SJSA1 (cell line): ENCODE results near the gene PTDSS2. TPM values are rescaled to one million over a fixed set of nuclear protein-coding genes. Genes with fewer than 3 reads are reported as not detected.
A peak's percentile ranks its signal among the peaks of the same experiment; 100 is the strongest.

Source experiments
- DNase-seq, 2 experiments: peaks; one replicate each; pipeline ENCODE4 v3.0.0-alpha.2; 2015 to 2020; ENCODE audit warnings: low spot score in 2 of 2, low read depth in 1 of 2
- H3K27ac ChIP-seq: fragments of 250-450 bp; sonication (Bioruptor Pico); 2 replicates; pipeline ENCODE4 v1.5.1; 2020; ENCODE audit warnings: mild to moderate bottlenecking, moderate library complexity
- H3K27me3 ChIP-seq: fragments of 250-450 bp; sonication (Bioruptor Pico); replicated peaks from 2 replicates; pipeline ENCODE4 v1.5.1; 2020; ENCODE audit warnings: mild to moderate bottlenecking, moderate library complexity
- H3K36me3 ChIP-seq: fragments of 250-450 bp; sonication (Bioruptor Pico); 2 replicates; pipeline ENCODE4 v1.5.1; 2020; ENCODE audit warnings: mild to moderate bottlenecking
- H3K4me1 ChIP-seq: fragments of 250-450 bp; sonication (Bioruptor Pico); replicated peaks from 2 replicates; pipeline ENCODE4 v1.6.1; 2021; ENCODE audit warnings: mild to moderate bottlenecking
- H3K4me3 ChIP-seq: fragments of 250-450 bp; sonication (Bioruptor Pico); 2 replicates; pipeline ENCODE4 v1.5.1; 2020; ENCODE audit warnings: mild to moderate bottlenecking
- H3K9me3 ChIP-seq: fragments of 250-450 bp; sonication (Bioruptor Pico); replicated peaks from 2 replicates; pipeline ENCODE4 v1.5.1; 2020; ENCODE audit warnings: mild to moderate bottlenecking
- total RNA-seq: library from RNA; depleted of rRNA; stranded (reverse); fragments of >200 nt; shearing (Covaris generic); gene quantifications from 2 replicates; pipeline ENCODE4 v1.2.3, GENCODE V29; 2014

Gene PTDSS2
- total RNA-seq, 1 experiment from 2014 or later, result 18.3 TPM

- peaks cover 22% of the 10 kb centered on the region for H3K36me3 ChIP-seq
- no peak for DNase-seq
- H3K27ac ChIP-seq, result no peak overlapping the region
- no peaks in the 10 kb centered on the region for H3K9me3 ChIP-seq
- H3K4me1 ChIP-seq, result no peaks in the 10 kb centered on the region
- no peak overlapping the region for H3K4me3 ChIP-seq
- no peaks in the 10 kb centered on the region for H3K27me3 ChIP-seq
These were observed 48.5 kb downstream of the PTDSS2 start for GRCh38 chr11:498297-499181.

DNA sequence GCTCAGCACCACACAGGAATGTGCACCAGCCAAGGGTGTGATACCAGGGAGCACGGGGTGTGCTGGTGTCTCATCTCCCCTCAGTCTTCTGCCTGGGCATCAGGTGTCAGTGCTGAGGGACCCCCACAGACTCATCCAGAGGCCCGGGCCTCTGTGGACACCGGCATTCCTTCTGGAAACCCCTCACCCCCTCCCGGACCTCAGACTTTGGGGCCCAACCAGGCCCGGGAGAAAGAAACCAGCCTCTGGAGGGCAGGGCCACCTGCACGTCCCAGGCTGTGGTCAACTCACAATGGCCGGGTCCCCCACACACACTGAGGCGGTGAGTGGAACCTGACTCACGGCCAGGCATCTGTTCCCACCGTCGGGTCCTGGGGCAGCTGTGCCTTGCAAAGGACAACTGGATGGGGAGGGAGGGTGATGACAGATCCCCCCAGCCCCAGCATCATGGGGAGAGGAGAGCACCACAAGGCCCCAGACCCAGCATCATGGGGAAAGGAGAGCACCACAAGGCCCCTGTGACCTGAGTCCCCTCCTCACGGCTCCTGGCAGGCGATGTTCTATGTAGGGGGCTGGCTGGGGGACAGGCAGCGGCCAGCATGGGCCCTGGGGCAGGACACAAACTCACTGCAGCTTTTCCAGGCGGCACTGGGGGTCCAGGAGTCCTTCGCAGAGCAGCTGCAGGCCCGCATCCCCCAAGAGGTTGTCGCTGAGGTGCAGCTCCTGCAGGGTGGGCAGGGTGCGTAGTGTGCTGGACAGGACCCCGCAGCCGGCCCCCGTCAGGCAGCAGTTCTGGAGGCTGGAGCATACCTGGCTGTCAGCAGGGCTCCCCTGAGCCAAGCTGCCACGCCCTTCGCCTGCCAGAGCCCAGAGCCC is 49.4 kb downstream of the PTDSS2 start:
- H3K4me1 ChIP-seq, result no peaks in the 10 kb centered on the region
- no peak overlapping the region for H3K27ac ChIP-seq
- H3K4me3 ChIP-seq, result no peak overlapping the region
- no peaks in the 10 kb centered on the region for H3K27me3 ChIP-seq
- DNase-seq, result no peak
- no peaks in the 10 kb centered on the region for H3K9me3 ChIP-seq
- peaks cover 22% of the 10 kb centered on the region for H3K36me3 ChIP-seq

DNA sequence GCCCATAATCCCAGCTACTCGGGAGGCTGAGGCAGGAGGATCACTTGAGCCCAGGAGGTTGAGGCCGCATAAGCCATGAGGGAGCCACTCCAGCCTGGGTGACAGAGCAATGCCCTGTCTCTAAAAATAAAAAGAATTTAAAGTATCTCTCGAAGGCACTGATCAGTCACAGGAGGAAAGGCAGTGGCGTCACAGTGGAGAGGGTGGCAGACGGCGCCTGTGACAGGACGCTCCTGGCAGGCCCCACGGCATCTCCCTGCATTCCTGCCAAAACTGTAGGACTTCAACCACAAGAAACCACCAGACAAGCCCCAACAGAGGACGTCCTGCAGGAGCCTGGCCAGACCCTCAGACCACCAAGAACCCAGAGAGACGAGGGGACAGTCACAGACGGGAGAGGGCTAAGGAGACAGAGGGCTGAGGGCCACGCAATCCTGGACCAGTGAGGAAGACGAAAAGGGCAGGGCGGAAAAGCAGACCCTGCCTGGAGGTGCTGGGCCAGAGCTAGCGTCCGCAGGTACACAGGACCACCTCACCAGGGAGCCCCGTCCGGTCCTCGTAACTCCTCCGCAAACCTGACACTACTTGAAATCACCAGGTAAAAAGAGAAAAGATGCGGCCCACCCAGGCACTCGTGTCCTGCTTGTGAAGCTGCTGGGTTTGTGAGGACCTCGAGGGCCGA is 51.1 kb downstream of the PTDSS2 start:
- no peak for DNase-seq
- H3K9me3 ChIP-seq, result no peaks in the 10 kb centered on the region
- H3K27me3 ChIP-seq, result no peaks in the 10 kb centered on the region
- no peak overlapping the region for H3K27ac ChIP-seq
- peaks cover 22% of the 10 kb centered on the region for H3K36me3 ChIP-seq
- H3K4me3 ChIP-seq, result no peak overlapping the region
- no peaks in the 10 kb centered on the region for H3K4me1 ChIP-seq

DNA sequence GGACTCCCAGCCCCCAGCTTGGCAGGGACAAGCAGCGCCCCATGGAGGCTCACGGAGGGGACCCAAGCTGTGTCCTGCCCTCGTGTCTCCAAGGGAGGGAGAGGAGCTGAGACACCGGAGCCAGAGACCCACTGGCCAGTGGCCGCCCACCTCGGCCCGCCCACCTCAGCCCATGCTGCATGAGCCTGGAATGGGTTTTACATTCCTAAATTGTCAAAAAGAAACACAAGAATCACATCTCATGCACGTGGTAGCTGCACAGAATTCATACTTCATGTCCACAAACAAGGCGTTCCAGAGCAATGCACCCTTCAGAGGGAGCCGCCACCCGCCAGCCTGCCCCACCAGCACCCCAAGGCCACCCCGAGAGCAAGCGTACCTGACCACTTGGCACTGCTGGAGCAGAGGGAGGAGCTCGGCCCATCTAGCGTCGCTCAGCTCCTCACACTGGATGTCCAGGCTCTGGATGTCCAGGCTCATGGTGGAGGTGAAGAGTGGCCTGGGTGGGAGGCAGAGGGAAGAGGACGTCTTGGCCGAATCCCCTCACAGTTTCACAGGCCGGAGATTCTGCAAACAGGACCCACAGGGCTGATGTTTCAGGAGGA is 51.7 kb downstream of the PTDSS2 start:
- no peaks in the 10 kb centered on the region for H3K4me1 ChIP-seq
- peaks cover 22% of the 10 kb centered on the region for H3K36me3 ChIP-seq
- no peak overlapping the region for H3K27ac ChIP-seq
- no peak overlapping the region for H3K4me3 ChIP-seq
- H3K9me3 ChIP-seq, result no peaks in the 10 kb centered on the region
- no peaks in the 10 kb centered on the region for H3K27me3 ChIP-seq
- no peak for DNase-seq

DNA sequence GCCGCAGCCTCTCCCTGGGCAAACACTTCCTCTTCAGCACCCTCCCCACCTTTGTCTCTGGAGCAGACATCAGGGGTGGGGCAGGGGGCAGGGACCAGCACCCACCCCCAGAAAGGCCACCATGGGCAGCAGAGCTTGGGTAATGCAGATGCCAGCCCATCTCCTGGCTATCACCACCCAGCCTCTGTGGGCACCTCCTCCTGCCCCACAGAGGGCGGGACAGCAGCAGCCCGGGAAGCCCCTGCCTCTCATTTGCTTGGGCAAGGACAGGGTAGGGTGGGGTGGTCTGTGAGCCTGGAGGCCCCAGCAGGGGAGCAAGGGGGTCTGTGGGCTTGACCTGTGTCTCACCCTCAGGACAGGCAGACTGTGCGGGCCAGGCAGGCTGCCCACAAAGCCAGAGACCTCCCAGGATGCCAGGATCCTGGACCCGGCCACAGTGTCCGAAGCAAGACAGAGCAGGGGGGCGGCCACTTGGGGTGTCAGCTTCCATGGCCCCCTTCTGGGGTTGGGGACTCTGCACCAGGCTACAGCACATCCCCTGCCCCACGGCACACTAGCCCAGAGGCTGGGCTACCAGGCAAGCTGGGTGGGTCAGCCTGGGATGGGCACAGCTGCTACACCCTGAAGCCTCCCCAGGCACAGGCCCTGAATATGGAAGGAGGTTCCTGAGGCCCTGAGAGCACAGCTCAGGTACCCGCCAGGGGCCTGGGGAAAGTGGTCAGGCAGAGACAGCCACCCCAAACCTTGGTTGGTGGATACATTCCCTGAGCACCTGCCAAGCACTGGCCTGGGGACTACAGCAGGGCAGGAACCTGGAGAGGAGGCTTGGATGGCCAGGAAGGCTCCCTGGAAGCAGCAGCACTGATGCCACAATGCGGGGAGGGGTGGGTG is 52.5 kb downstream of the PTDSS2 start:
- Histone ChIP-seq H3K4me1 (peaks cover 1% of the 10 kb centered on the region), H3K36me3 (peaks cover 22% of the 10 kb centered on the region), H3K27me3 (no peaks in the 10 kb centered on the region), H3K4me3 (no peak overlapping the region), H3K9me3 (no peaks in the 10 kb centered on the region), H3K27ac (no peak overlapping the region)
- DNase-seq, result no peak

DNA sequence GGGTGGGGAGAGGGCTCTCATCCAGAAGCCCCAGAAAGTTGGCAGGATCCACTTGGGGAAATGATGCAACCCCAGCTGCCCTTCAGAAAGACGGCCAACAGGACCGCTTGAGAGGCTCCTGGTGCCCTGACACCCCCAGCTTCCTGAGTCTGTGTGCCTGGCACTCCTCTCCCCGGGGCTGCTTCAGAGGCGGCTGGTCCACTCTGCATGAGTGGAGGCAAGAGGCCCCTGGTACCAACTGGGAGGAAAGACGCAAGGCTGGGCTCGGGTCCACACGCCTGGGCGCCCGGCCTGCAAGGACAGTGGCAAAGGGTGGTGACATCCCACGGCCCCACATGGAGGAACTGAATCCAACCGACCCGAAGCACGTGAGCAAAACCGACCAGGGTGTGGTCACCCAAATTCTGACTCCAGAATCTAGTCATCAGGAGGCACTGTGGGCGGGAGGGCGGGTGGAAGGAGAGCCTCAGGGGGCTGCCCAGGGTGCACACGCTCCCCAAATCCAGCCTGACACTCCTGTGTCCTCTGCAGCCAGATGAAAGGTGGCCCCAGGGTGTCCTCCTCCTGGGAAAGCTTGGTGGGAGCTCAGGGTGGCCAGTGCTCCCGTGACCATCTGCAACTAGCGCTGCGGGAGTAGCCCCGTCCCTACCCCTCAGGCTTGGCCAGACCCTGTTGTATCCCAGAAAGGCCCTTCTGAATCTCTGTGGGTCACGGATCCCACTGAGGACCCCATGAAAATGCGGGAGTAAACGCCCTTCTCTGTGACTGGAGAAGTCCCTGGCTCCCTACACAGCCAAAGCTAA is 53.3 kb downstream of the PTDSS2 start:
- Histone ChIP-seq H3K9me3 (no peaks in the 10 kb centered on the region), H3K27me3 (no peaks in the 10 kb centered on the region), H3K27ac (no peak overlapping the region), H3K4me3 (no peak overlapping the region), H3K36me3 (peaks cover 15% of the 10 kb centered on the region), H3K4me1 (peaks cover 5% of the 10 kb centered on the region)
- DNase-seq, result no peak

- Histone ChIP-seq H3K36me3 (peaks cover 17% of the 10 kb centered on the region), H3K4me3 (no peak overlapping the region), H3K27me3 (no peaks in the 10 kb centered on the region), H3K27ac (no peak overlapping the region), H3K4me1 (peaks cover 5% of the 10 kb centered on the region), H3K9me3 (no peaks in the 10 kb centered on the region)
- no peak for DNase-seq
These were observed 54.2 kb downstream of the PTDSS2 start for GRCh38 chr11:504053-504993.

- Histone ChIP-seq H3K9me3 (no peaks in the 10 kb centered on the region), H3K4me3 (no peak overlapping the region), H3K27me3 (no peaks in the 10 kb centered on the region), H3K4me1 (peaks cover 5% of the 10 kb centered on the region), H3K27ac (no peak overlapping the region), H3K36me3 (peaks cover 13% of the 10 kb centered on the region)
- no peak for DNase-seq
These were observed 54.9 kb downstream of the PTDSS2 start for GRCh38 chr11:504994-505344.

GRCh38 chr11:506238-506994 is 56.3 kb downstream of the PTDSS2 start:
- Histone ChIP-seq H3K4me1 (peaks cover 5% of the 10 kb centered on the region), H3K27me3 (no peaks in the 10 kb centered on the region), H3K4me3 (peak overlapping the region; percentile 64), H3K27ac (peak overlapping the region; percentile 98), H3K36me3 (peaks cover 6% of the 10 kb centered on the region; the same call in 1 of the 2 replicates), H3K9me3 (no peaks in the 10 kb centered on the region)
- DNase-seq, result peak; percentile 85 to 93

DNA sequence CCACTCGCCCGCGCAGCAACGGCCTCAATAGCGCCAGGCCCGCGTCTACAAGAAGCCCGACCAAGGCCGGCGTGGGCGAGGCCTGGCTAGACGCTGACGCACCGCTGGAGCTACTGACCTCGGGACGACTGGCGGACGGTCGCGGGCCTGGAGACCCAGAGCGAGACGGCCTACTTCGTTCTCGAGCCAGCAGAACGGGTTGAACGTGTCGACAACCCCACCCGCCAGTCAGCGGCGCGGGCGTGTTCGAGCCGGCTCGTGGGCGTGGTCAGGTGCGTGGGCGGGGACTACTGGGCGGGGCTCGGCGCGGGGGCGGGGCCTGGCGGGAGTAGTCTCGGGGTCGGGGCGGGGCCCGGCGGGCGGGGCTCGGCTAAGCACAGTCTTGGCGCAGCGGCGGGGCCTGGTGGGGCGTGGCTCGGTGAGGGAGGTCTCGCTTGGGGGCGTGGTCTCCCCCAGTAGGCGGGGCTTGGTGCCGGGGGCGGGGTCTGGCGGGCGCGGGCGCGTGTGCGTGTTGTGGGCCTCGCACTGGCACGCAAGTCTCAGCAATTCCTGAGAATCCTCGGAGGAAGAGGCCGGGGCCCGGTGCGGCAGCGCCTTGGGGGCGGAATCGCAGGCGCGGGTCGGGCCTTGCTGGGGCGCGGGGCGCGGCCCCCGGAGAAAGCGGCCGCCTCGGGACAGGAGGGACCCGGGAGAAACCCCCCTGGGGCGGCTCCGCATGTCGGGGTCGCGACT is 57.1 kb downstream of the PTDSS2 start, which contains the start of gene RNH1:
Gene RNH1 (minus strand): TSS at position 248 of the 732 bp plus-strand sequence. CDS start 5,080 bp downstream, outside the sequence.
- peak within 1 kb of the TSS; percentile 98 for H3K27ac ChIP-seq
- no peaks in the 10 kb centered on the region for H3K27me3 ChIP-seq
- H3K4me3 ChIP-seq, result peak within 1 kb of the TSS; percentile 64
- H3K9me3 ChIP-seq, result no peaks in the 10 kb centered on the region
- H3K4me1 ChIP-seq, result peaks cover 5% of the 10 kb centered on the region
- peak; percentile 80 to 95 for DNase-seq
- H3K36me3 ChIP-seq, result peaks cover 6% of the 10 kb centered on the region; the same call in 1 of the 2 replicates
